Neuronal stem cell (in vitro differentiated cells): ENCODE measurements around the gene YTHDF1.
"Not testable (repeated sequence)": the region's sequence is repeated elsewhere in the genome, so short reads cannot be mapped to it uniquely, and the experiment has no call there.

ENCODE experiments used
- DNase-seq: peaks from one replicate; pipeline ENCODE4 v3.0.0-alpha.2; 2013; ENCODE audit warnings: low spot score
- H2AFZ ChIP-seq: one replicate; pipeline ENCODE4 v1.6.1; 2013; ENCODE audit warnings: mild to moderate bottlenecking, low read length, inconsistent platforms
- H2AK5ac ChIP-seq: 2 replicates; pipeline ENCODE4 v1.6.1; 2013; ENCODE audit warnings: low read depth, mild to moderate bottlenecking, inconsistent platforms, low read length, moderate library complexity, mixed read lengths
- H2BK120ac ChIP-seq: 2 replicates; pipeline ENCODE4 v1.6.1; 2013; ENCODE audit warnings: low read depth, mild to moderate bottlenecking, inconsistent platforms, low read length, moderate library complexity, mixed read lengths
- H2BK12ac ChIP-seq: one replicate; pipeline ENCODE4 v1.6.1; 2013; ENCODE audit warnings: low read length, inconsistent platforms
- H2BK15ac ChIP-seq: 2 replicates; pipeline ENCODE4 v1.6.1; 2013; ENCODE audit warnings: mild to moderate bottlenecking, low read length, inconsistent platforms, mixed read lengths
- H2BK5ac ChIP-seq: one replicate; pipeline ENCODE4 v1.6.1; 2013; ENCODE audit warnings: inconsistent platforms, mild to moderate bottlenecking, low read length, moderate library complexity
- H3K14ac ChIP-seq: one replicate; pipeline ENCODE4 v1.6.1; 2013; ENCODE audit warnings: low read length, inconsistent platforms
- H3K18ac ChIP-seq: 2 replicates; pipeline ENCODE4 v1.6.1; 2013; ENCODE audit warnings: low read length, inconsistent platforms
- H3K23ac ChIP-seq: 2 replicates; pipeline ENCODE4 v1.6.1; 2013; ENCODE audit warnings: low read depth, mild to moderate bottlenecking, mixed read lengths, low read length, inconsistent platforms; ENCODE audit not compliant: poor library complexity
- H3K27ac ChIP-seq: replicated peaks from 3 replicates; pipeline ENCODE4 v1.5.1; 2013; ENCODE audit warnings: low read length, inconsistent platforms
- H3K27me3 ChIP-seq, 3 experiments: 2 replicates each; pipeline ENCODE4 v1.6.1; 2013; ENCODE audit warnings: low read length in 3 of 3, mild to moderate bottlenecking in 2 of 3, inconsistent platforms in 1 of 3, low read depth in 1 of 3, mixed read lengths in 1 of 3, moderate library complexity in 1 of 3; ENCODE audit not compliant: control insufficient read depth in 3 of 3, insufficient read depth in 3 of 3
- H3K36me3 ChIP-seq, 2 donors: replicated peaks in 1 of 2; 2 replicates each; pipeline ENCODE4 v1.6.1; 2013; ENCODE audit warnings: low read length in 2 of 2; ENCODE audit not compliant: control insufficient read depth in 2 of 2, insufficient read depth in 2 of 2
- H3K4ac ChIP-seq: 2 replicates; pipeline ENCODE4 v1.6.1; 2013; ENCODE audit warnings: inconsistent platforms, mild to moderate bottlenecking, low read length, moderate library complexity
- H3K4me1 ChIP-seq, 2 donors: 1 replicate in 1 of 2; 2 replicates in 1 of 2; pipeline ENCODE4 v1.6.1; 2013; ENCODE audit warnings: low read length in 2 of 2, low read depth in 1 of 2; ENCODE audit not compliant: control insufficient read depth in 2 of 2, insufficient read depth in 1 of 2
- H3K4me2 ChIP-seq: one replicate; pipeline ENCODE4 v1.6.1; 2013; ENCODE audit warnings: mild to moderate bottlenecking, low read length, inconsistent platforms; ENCODE audit not compliant: insufficient read depth, poor library complexity, severe bottlenecking
- H3K4me3 ChIP-seq, 2 donors: 2 replicates each; pipeline ENCODE4 v1.5.1; 2013; ENCODE audit warnings: low read length in 2 of 2, mild to moderate bottlenecking in 2 of 2, inconsistent platforms in 1 of 2, moderate library complexity in 1 of 2
- H3K79me1 ChIP-seq: one replicate; pipeline ENCODE4 v1.6.1; 2013; ENCODE audit warnings: low read depth, mild to moderate bottlenecking, inconsistent platforms, low read length, moderate library complexity
- H3K9ac ChIP-seq: one replicate; pipeline ENCODE4 v1.6.1; 2013; ENCODE audit warnings: mild to moderate bottlenecking, low read depth, low read length, inconsistent platforms; ENCODE audit not compliant: poor library complexity
- H3K9me3 ChIP-seq, 2 donors: replicated peaks in 1 of 2; 2 replicates each; pipeline versions ENCODE3 to v1.6.1; 2013; ENCODE audit warnings: low read length in 2 of 2, mild to moderate bottlenecking in 2 of 2, inconsistent platforms in 1 of 2, low read depth in 1 of 2, mixed read lengths in 1 of 2, moderate library complexity in 1 of 2; ENCODE audit not compliant: control insufficient read depth in 2 of 2, insufficient read depth in 1 of 2
- H4K8ac ChIP-seq: one replicate; pipeline ENCODE4 v1.6.1; 2013; ENCODE audit warnings: low read depth, mild to moderate bottlenecking, inconsistent platforms, low read length, moderate library complexity
- H4K91ac ChIP-seq: one replicate; pipeline ENCODE4 v1.6.1; 2013; ENCODE audit warnings: low read length, low read depth, mild to moderate bottlenecking, inconsistent platforms; ENCODE audit not compliant: poor library complexity
- WGBS, 2 donors: extraction: QIAGEN DNeasy Blood & Tissue Kit; methylation state at CpG; one replicate each; pipeline ENCODE4 v1.1.7; 2013; ENCODE audit warnings: missing lambda C conversion rate in 2 of 2, mixed read lengths in 1 of 2; ENCODE audit not compliant: insufficient read length in 2 of 2, insufficient replicate concordance in 1 of 2; ENCODE audit errors: extremely low coverage in 2 of 2; 5-methylcytosine and 5-hydroxymethylcytosine counted together

The YTHDF1 gene

DNA sequence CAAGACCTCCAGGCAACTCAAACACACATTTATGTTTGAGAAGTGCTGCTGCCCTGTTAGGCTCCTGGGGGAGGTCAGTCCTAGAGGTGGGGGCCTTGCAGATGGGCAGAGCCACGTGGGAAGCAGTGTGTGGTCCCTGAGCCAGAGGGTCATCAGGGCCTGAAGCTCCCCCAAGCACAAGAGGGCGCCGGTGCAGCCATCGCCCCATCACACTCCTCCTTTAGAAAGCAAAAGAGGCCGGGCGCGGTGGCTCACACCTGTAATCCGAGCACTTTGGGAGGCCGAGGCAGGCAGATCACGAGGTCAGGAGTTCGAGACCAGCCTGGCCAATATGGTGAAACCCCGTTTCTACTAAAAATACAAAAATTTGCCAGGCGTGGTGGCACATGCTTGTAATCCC, 58.5 kb downstream of the YTHDF1 start:
- H4K8ac ChIP-seq, H2AK5ac ChIP-seq, H2BK15ac ChIP-seq, H2BK120ac ChIP-seq, H2AFZ ChIP-seq, H3K27ac ChIP-seq, H3K23ac ChIP-seq, H3K4me1 ChIP-seq, H3K9ac ChIP-seq, H2BK5ac ChIP-seq, H3K4me3 ChIP-seq, H3K4me2 ChIP-seq, DNase-seq, H4K91ac ChIP-seq, H3K4ac ChIP-seq, H2BK12ac ChIP-seq, H3K18ac ChIP-seq, H3K9me3 ChIP-seq, H3K14ac ChIP-seq, H3K36me3 ChIP-seq, H3K79me1 ChIP-seq: not testable (repeated sequence)
- H3K27me3 ChIP-seq: peaks cover 0 to 41% (median 0%) of the 10 kb centered on the region in 3 experiments
- WGBS, 2 donors: no CpG with 5 or more reads among the region's 13 CpGs

DNA sequence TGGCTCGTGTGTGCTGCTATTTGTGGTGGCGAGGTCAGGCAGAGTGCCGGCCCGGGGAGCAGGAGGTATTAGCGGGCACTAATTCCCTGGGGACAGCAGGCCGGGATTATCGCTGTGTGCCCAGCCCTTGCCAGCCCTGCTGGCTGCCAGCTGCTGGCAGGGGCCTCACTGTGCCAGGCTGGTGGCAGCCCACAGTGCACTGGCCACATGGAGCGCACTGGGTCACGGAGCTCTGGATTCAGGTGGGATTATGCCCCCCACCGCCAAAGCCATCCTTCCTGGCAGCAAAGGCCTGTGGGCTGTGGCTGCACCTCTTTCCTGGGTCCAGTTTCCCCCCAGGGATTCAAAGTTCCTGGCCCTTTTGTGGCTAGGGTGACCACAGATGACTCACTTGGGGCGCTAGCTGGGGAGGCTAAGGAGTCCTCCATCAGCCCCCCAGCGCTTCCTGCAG, 59.7 kb downstream of the YTHDF1 start:
- Histone ChIP-seq H3K79me1 (no peaks in the 10 kb centered on the region), H3K27me3 (peaks cover 0 to 51% (median 0%) of the 10 kb centered on the region in 3 experiments), H3K4ac (no peak overlapping the region), H2AFZ (no peak overlapping the region), H3K18ac (peak overlapping the region; percentile 11), H3K27ac (no peak overlapping the region), H3K23ac (no peak overlapping the region), H4K91ac (no peak overlapping the region), H2BK120ac (no peak overlapping the region), H3K9me3 (peaks cover 0 to 3% of the 10 kb centered on the region in 2 donors), H2AK5ac (peak overlapping the region; percentile 68), H3K14ac (no peak overlapping the region), H3K9ac (peak overlapping the region; percentile 21), H4K8ac (no peak overlapping the region), H3K36me3 (no peaks in the 10 kb centered on the region), H3K4me3 (no peak overlapping the region), H2BK5ac (no peak overlapping the region), H2BK15ac (no peak overlapping the region), H2BK12ac (no peak overlapping the region), H3K4me1 (no peaks in the 10 kb centered on the region), H3K4me2 (no peak overlapping the region)
- DNase-seq: no peak
- WGBS, 2 donors: no CpG with 5 or more reads among the region's 12 CpGs

- no peak overlapping the region for H3K27ac ChIP-seq
- H2BK15ac ChIP-seq: peak overlapping the region; percentile 33
- H3K79me1 ChIP-seq: no peaks in the 10 kb centered on the region
- H4K8ac ChIP-seq: no peak overlapping the region
- H2AK5ac ChIP-seq: peak overlapping the region; percentile 68
- H3K23ac ChIP-seq: no peak overlapping the region
- H3K36me3 ChIP-seq: no peaks in the 10 kb centered on the region
- no peak overlapping the region for H3K4ac ChIP-seq
- peak overlapping the region; percentile 35 for H3K18ac ChIP-seq
- H3K4me3 ChIP-seq: no peak overlapping the region
- peaks cover 0 to 3% of the 10 kb centered on the region in 2 donors for H3K9me3 ChIP-seq
- no peak overlapping the region for H4K91ac ChIP-seq
- H3K4me1 ChIP-seq: no peaks in the 10 kb centered on the region
- H2BK120ac ChIP-seq: peak overlapping the region; percentile 4
- DNase-seq: no peak
- no CpG with 5 or more reads among the region's 15 CpGs for WGBS, 2 donors
- no peak overlapping the region for H3K4me2 ChIP-seq
- no peak overlapping the region for H2AFZ ChIP-seq
- peak overlapping the region; percentile 75 for H2BK5ac ChIP-seq
- no peak overlapping the region for H3K9ac ChIP-seq
- peak overlapping the region; percentile 30 for H2BK12ac ChIP-seq
- peaks cover 0 to 56% (median 0%) of the 10 kb centered on the region in 3 experiments for H3K27me3 ChIP-seq
- H3K14ac ChIP-seq: peak overlapping the region; percentile 31
Measured at GRCh38 chr20:63155266-63156165, 60.4 kb downstream of the YTHDF1 start.

- peaks cover 0 to 62% (median 0%) of the 10 kb centered on the region in 3 experiments for H3K27me3 ChIP-seq
- peak overlapping the region; percentile 82 for H3K14ac ChIP-seq
- no peak overlapping the region for H3K23ac ChIP-seq
- no peak overlapping the region for H3K4me2 ChIP-seq
- H3K4ac ChIP-seq: no peak overlapping the region
- H2BK15ac ChIP-seq: no peak overlapping the region
- H3K9ac ChIP-seq: no peak overlapping the region
- H2AK5ac ChIP-seq: peak overlapping the region; percentile 28
- no peak overlapping the region for H2BK12ac ChIP-seq
- H4K8ac ChIP-seq: no peak overlapping the region
- peak overlapping the region; percentile 28 for H3K18ac ChIP-seq
- no peak overlapping the region for H4K91ac ChIP-seq
- no peak overlapping the region for H3K27ac ChIP-seq
- H3K9me3 ChIP-seq: peaks cover 0 to 3% of the 10 kb centered on the region in 2 donors
- H3K4me3 ChIP-seq: no peak overlapping the region
- WGBS, 2 donors: no CpG with 5 or more reads among the region's 3 CpGs
- H2BK5ac ChIP-seq: peak overlapping the region; percentile 24
- no peak overlapping the region for H2BK120ac ChIP-seq
- no peaks in the 10 kb centered on the region for H3K79me1 ChIP-seq
- no peaks in the 10 kb centered on the region for H3K36me3 ChIP-seq
- no peak for DNase-seq
- H2AFZ ChIP-seq: no peak overlapping the region
- H3K4me1 ChIP-seq: no peaks in the 10 kb centered on the region
Measured at GRCh38 chr20:63154395-63154794, 61.5 kb downstream of the YTHDF1 start.
